H1 (cell line): ENCODE measurements around the gene ERICH2.

Experiments
- CHD2 ChIP-seq: IDR thresholded peaks from 2 replicates; pipeline ENCODE4 v1.6.1; 2012; ENCODE audit warnings: low read length, improper control_type of control experiment
- CTCF ChIP-seq, 3 experiments: IDR thresholded peaks; 1 replicate in 2 of 3; 2 replicates in 1 of 3; pipeline versions ENCODE4 v1.5.1 to v1.6.1; 2011; ENCODE audit warnings: low read length in 3 of 3, mild to moderate bottlenecking in 3 of 3, inconsistent platforms in 2 of 3, low read depth in 1 of 3, moderate library complexity in 1 of 3; ENCODE audit not compliant: insufficient read depth in 1 of 3; ENCODE audit errors: control extremely low read depth in 1 of 3
- GTF2F1 ChIP-seq: IDR thresholded peaks from 2 replicates; pipeline ENCODE4 v1.6.1; 2012; ENCODE audit warnings: low read depth, low read length, improper control_type of control experiment, borderline replicate concordance
- POLR2A ChIP-seq, 2 experiments: IDR thresholded peaks; 1 replicate in 1 of 2; 2 replicates in 1 of 2; pipeline ENCODE4 v1.6.1; 2011; ENCODE audit warnings: low read depth in 2 of 2, low read length in 2 of 2, mild to moderate bottlenecking in 2 of 2; ENCODE audit errors: control extremely low read depth in 1 of 2
- POLR2AphosphoS5 ChIP-seq: IDR thresholded peaks from 2 replicates; pipeline ENCODE4 v1.6.1; 2011; ENCODE audit warnings: low read depth, low read length
- RAD21 ChIP-seq, 2 experiments: IDR thresholded peaks in 1 of 2; conservative IDR thresholded peaks in 1 of 2; 2 replicates each; pipeline ENCODE4 v1.6.1; 2011; ENCODE audit warnings: low read depth in 2 of 2, low read length in 2 of 2, improper control_type of control experiment in 1 of 2, inconsistent platforms in 1 of 2, mild to moderate bottlenecking in 1 of 2, moderate library complexity in 1 of 2
- TBP ChIP-seq: IDR thresholded peaks from 2 replicates; pipeline ENCODE4 v1.6.1; 2011; ENCODE audit warnings: low read depth, low read length, improper control_type of control experiment
- TEAD4 ChIP-seq: IDR thresholded peaks from 2 replicates; pipeline ENCODE4 v1.6.1; 2012; ENCODE audit warnings: low read depth, low read length, inconsistent platforms, mixed read lengths
- USF2 ChIP-seq: IDR thresholded peaks from 2 replicates; pipeline ENCODE4 v1.6.1; 2011; ENCODE audit warnings: low read length, improper control_type of control experiment
- ZNF274 ChIP-seq: IDR thresholded peaks from 2 replicates; pipeline ENCODE4 v1.7.0; 2012; ENCODE audit warnings: low read length, borderline replicate concordance; ENCODE audit errors: extremely low read depth

- TF ChIP-seq POLR2A (IDR thresholded peaks at IDR 0.05; ENCODE audit: control extremely low read depth in 1 of 2, low read depth in 2 of 2, low read length in 2 of 2) = no peak
- no peak for TF ChIP-seq CTCF (IDR thresholded peaks at IDR 0.05; ENCODE audit: control extremely low read depth in 1 of 3, insufficient read depth in 1 of 3, low read depth in 1 of 3, low read length in 3 of 3)
- TF ChIP-seq RAD21 (IDR thresholded peaks at IDR 0.05 in 1 of 2, conservative IDR thresholded peaks at IDR 0.05 in 1 of 2; ENCODE audit: low read depth in 2 of 2, low read length in 2 of 2) = no peak
- no peak for TF ChIP-seq POLR2AphosphoS5
- no peak for TF ChIP-seq ZNF274
- TF ChIP-seq TBP = no peak
- TF ChIP-seq USF2 = no peak
- no peak for TF ChIP-seq CHD2
- TF ChIP-seq GTF2F1 = no peak
- TF ChIP-seq TEAD4 = no peak
Observed at GRCh38 chr2:170766693-170767092, 3.5 kb upstream of the ERICH2 start.
